ENCODE results near the gene SH3RF3.

SH3RF3 gene

GRCh38 chr2:109292386-109292785, 163.4 kb downstream of the SH3RF3 start:
- DNase-seq = no peak

- no peak for DNase-seq
Measured at GRCh38 chr2:109293663-109294062, 164.7 kb downstream of the SH3RF3 start.

- DNase-seq = no peak
Measured at GRCh38 chr2:109294523-109294922, 165.5 kb downstream of the SH3RF3 start.

- DNase-seq = no peak
Measured at GRCh38 chr2:109295070-109295780, 166.2 kb downstream of the SH3RF3 start.

- DNase-seq = no peak
Measured at GRCh38 chr2:109295781-109296117, 166.7 kb downstream of the SH3RF3 start.

GRCh38 chr2:109297566-109298490, 168.8 kb downstream of the SH3RF3 start:
- no peak for DNase-seq

- DNase-seq = no peak
Measured at GRCh38 chr2:109298851-109299250, 169.8 kb downstream of the SH3RF3 start.

- DNase-seq = no peak
Measured at GRCh38 chr2:109299536-109299935, 170.5 kb downstream of the SH3RF3 start.

GRCh38 chr2:109300582-109300981, 171.6 kb downstream of the SH3RF3 start:
- DNase-seq = no peak

GRCh38 chr2:109301746-109302145, 172.7 kb downstream of the SH3RF3 start:
- DNase-seq = no peak

- no peak for DNase-seq
Measured at GRCh38 chr2:109302319-109302718, 173.3 kb downstream of the SH3RF3 start.

- DNase-seq = no peak
Measured at GRCh38 chr2:109304242-109304641, 175.2 kb downstream of the SH3RF3 start.

GRCh38 chr2:109304731-109305470, 175.9 kb downstream of the SH3RF3 start:
- DNase-seq = no peak

- no peak for DNase-seq
Measured at GRCh38 chr2:109305490-109306167, 176.6 kb downstream of the SH3RF3 start.

- DNase-seq = no peak
Measured at GRCh38 chr2:109306190-109306589, 177.2 kb downstream of the SH3RF3 start.

GRCh38 chr2:109311771-109312170, 182.8 kb downstream of the SH3RF3 start:
- DNase-seq = no peak

GRCh38 chr2:109312902-109313301, 183.9 kb downstream of the SH3RF3 start:
- DNase-seq = no peak

GRCh38 chr2:109313343-109313742, 184.3 kb downstream of the SH3RF3 start:
- DNase-seq = no peak

- no peak for DNase-seq
Measured at GRCh38 chr2:109316091-109316490, 187.1 kb downstream of the SH3RF3 start.

GRCh38 chr2:109317471-109318095, 188.6 kb downstream of the SH3RF3 start:
- DNase-seq = no peak

GRCh38 chr2:109318150-109318948, 189.3 kb downstream of the SH3RF3 start:
- no peak for DNase-seq

GRCh38 chr2:109318949-109319342, 189.9 kb downstream of the SH3RF3 start:
- no peak for DNase-seq

Measured in activated CD4-positive, alpha-beta T cell treated with anti-CD3 and anti-CD28 coated beads, Interleukin-2, amount 50 U/mL, for 48 hours (primary cell).